ENCODE results near the gene AP5B1.
"Not testable (repeated sequence)": the region's sequence is repeated elsewhere in the genome, so short reads cannot be mapped to it uniquely, and the experiment has no call there.

Gene AP5B1

GRCh38 chr11:65767406-65767805, 13.4 kb downstream of the AP5B1 start:
- no peak for DNase-seq

DNA sequence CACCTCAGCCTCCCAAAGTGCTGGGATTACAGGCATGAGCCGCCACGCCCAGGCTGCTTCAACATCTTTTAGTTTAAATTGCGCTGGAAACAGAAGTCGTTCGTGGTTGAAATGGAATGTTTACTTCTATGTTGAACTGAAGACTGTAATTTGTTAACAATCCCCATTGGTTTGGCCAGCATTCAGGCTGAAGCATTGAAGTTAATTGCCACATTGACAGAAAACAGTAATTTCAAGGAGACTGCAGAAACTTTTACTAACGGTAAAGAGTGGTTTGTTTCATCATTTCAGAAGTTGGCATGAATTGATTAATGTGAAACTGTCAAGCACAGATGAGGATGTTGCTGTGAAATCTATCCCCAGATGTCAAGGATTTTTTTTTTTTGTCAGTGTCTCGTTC, 14.2 kb downstream of the AP5B1 start:
- DNase-seq, result no peak

DNA sequence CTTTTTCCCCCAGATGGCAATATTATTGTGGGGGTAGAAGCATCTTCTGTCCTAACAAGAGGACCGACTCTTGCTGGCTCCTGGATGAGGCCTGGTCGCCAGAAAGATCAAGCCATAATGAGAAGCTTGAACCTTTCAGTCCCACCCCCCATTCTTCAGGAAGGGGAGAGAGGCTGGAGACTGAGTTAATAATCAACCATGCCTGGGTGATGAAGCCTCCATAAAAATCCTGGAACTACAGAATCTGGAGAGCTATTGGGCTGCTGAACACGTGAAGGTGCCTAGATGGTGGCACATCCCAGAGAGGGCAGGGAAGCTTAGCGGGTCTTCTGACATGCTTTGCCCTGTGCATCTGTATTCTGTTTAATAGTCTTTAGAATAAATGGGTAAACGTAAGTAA, 16.3 kb downstream of the AP5B1 start:
- no peak for DNase-seq

- DNase-seq, result not testable (repeated sequence)
Measured at GRCh38 chr11:65762816-65763215, 18.0 kb downstream of the AP5B1 start.

- DNase-seq, result not testable (repeated sequence)
Measured at GRCh38 chr11:65762169-65762568, 18.6 kb downstream of the AP5B1 start.

GRCh38 chr11:65745049-65745448, 35.7 kb downstream of the AP5B1 start:
- DNase-seq, result no peak

DNA sequence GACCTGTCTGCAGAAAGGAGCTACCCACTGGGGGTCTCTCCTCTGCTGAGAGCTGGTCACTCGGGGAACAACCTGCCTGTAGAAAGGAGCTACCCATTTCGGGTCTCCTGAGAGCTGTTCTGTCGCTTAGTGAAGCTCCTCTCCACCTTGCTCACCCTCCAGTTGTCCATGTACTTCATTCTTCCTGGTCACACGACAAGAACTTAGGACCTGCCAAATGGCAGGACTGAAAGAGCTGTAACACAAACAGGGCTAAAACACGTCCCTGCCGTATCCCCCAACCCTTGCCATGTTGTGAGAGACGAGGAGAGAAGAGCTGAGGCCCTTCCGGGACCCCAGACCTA, 36.1 kb downstream of the AP5B1 start:
- DNase-seq, result no peak

DNA sequence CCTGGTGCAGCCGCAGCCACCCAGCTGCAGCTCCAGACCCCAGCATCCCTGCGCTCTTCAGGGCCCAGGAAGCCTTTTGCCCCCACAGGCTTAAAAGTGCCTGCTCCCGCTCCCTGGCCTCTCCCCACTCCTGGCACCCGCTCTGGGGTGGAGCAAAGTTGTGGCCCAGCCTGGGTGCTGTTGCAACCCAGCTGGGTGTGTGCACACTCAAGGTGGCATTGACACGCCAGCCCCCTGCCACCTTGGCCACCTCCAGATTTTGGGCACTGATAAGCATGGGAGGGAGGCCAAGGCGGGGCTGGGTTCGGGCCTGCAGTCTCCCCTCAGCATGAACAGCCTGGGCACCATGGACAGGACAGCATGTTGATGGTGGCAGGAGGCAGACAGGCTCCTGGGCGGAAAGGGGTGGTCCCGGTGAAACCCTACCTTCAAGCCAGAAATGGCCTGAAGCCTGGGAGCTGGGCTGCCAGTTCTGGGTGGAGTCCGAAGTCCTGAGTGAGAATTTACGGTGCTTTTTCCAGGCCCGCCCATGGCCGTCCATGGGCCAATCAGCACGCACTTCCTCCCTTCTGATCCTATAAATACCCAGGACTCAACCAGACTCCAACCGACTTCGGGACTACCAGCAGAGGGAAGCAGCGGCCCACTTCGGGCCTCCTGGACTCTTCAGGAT, 36.6 kb downstream of the AP5B1 start:
- DNase-seq, result peak; percentile 47 to 79 (median 74)

DNA sequence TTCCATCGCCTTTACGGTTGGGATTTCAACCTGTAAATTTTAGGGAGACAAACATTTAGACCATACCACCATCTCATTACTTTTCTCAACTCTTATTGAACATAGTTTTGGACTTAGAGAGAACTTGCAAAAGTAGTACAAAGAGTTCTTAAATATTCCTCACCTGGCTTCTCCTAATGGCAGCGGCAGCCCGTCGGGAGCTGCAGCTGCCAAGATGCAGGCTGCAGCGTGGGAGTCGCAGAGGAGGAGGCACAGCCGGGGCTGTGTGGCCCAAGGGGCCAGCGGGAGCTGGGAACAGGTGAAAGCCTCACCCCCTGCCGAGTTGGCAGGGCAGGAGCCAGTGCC, 37.1 kb downstream of the AP5B1 start:
- DNase-seq, result no peak

DNA sequence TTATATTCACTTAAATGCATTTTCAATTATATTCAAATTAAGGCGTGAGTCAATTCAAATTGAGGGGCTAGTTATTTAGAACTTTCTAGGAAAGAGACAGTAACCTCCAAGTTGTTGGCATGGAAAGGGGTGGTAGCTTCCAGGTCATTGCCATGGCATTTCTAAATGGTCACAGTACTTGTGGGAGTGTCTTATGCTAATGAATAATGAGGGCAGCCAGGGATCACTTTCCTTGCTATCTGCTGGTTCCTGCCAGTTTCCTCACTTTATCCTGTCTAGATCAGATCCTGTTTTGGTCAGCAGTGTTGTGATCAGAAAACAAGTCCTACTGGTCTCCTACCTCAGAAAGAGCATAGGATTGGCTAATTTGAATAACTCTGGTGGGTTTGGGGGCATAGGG, 38.4 kb downstream of the AP5B1 start:
- DNase-seq, result no peak

GRCh38 chr11:65741185-65741584, 39.6 kb downstream of the AP5B1 start:
- DNase-seq, result no peak

GRCh38 chr11:65739022-65739421, 41.8 kb downstream of the AP5B1 start:
- DNase-seq, result no peak

DNA sequence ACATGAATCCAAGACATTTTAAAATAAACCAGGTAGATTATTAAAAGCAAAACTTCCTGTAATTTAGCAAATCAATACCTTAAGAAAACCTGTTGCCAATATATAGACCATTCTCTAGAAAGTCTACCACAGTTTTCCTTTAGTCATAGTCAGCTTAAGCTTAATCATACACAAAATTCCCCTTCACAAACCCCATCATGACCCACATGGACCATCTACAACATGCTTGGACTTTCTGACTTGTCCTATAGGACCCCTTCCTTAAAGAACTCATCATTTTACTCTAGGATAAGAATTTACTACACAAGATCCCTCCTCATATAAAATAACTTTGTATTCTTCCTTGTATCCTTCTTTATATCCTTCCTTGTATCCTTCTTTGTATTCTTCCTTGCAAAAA, 44.0 kb downstream of the AP5B1 start:
- no peak for DNase-seq

- not testable (repeated sequence) for DNase-seq
Measured at GRCh38 chr11:65735111-65735510, 45.7 kb downstream of the AP5B1 start.

GRCh38 chr11:65730461-65730860, 50.3 kb downstream of the AP5B1 start:
- no peak for DNase-seq

GRCh38 chr11:65727865-65728264, 52.9 kb downstream of the AP5B1 start:
- DNase-seq, result no peak

GRCh38 chr11:65726660-65727059, 54.1 kb downstream of the AP5B1 start:
- peak in 3 of 4 experiments; percentile 15 to 33 (median 24) for DNase-seq
